Neural cell (in vitro differentiated cells): Measurements from ENCODE around the gene GALNT10. TPM values are rescaled to one million over a fixed set of nuclear protein-coding genes. Genes with fewer than 3 reads are reported as not detected.

ENCODE experiments used
- H2AFZ ChIP-seq: fragments of 200-600, 300-800 bp; sonication (generic), shearing (Covaris generic); 2 replicates; pipeline ENCODE4 v1.6.0; 2014; ENCODE audit warnings: low read depth, mild to moderate bottlenecking, antibody characterized with exemption, low read length, moderate library complexity
- H3F3A ChIP-seq: fragments of 200-600 bp; shearing (Covaris generic); 2 replicates; pipeline ENCODE4 v1.6.1; 2016; ENCODE audit warnings: mild to moderate bottlenecking, moderate library complexity, mixed read lengths, antibody characterized with exemption, low read length; ENCODE audit not compliant: insufficient read depth, poor library complexity, severe bottlenecking
- H3K27ac ChIP-seq: fragments of 200-600, 300-800 bp; sonication (generic), shearing (Covaris generic); 2 replicates; pipeline ENCODE4 v1.5.1; 2014; ENCODE audit warnings: mild to moderate bottlenecking, low read length, moderate library complexity
- H3K27me3 ChIP-seq: fragments of 300-800, 200-600 bp; sonication (generic), shearing (Covaris generic); 2 replicates; pipeline ENCODE4 v1.6.0; 2014; ENCODE audit warnings: mild to moderate bottlenecking, low read depth, low read length, moderate library complexity; ENCODE audit not compliant: insufficient read depth
- H3K36me3 ChIP-seq: fragments of 300-800, 200-600 bp; sonication (generic), shearing (Covaris generic); 2 replicates; pipeline ENCODE4 v1.5.1; 2014; ENCODE audit warnings: mild to moderate bottlenecking, antibody characterized with exemption, low read length, moderate library complexity; ENCODE audit not compliant: insufficient read depth
- H3K4me2 ChIP-seq: fragments of 300-800, 200-600 bp; sonication (generic), shearing (Covaris generic); 2 replicates; pipeline ENCODE4 v1.6.0; 2014; ENCODE audit warnings: mild to moderate bottlenecking, low read length
- H3K4me3 ChIP-seq: fragments of 300-800, 200-600 bp; sonication (generic), shearing (Covaris generic); 2 replicates; pipeline ENCODE4 v1.5.1; 2014; ENCODE audit warnings: mild to moderate bottlenecking, low read length, moderate library complexity
- H3K79me2 ChIP-seq: fragments of 200-600 bp; shearing (Covaris generic); replicated peaks from 2 replicates; pipeline ENCODE4 v1.6.0; 2014; ENCODE audit warnings: mild to moderate bottlenecking, low read length, moderate library complexity; ENCODE audit not compliant: insufficient read depth
- H3K9ac ChIP-seq: fragments of 300-800, 200-600 bp; sonication (generic), shearing (Covaris generic); 2 replicates; pipeline ENCODE4 v1.6.1; 2016; ENCODE audit warnings: mild to moderate bottlenecking, low read length, mixed read lengths
- H3K9me2 ChIP-seq: fragments of 200-600 bp; shearing (Covaris generic); 2 replicates; pipeline ENCODE4 v1.6.1; 2016; ENCODE audit warnings: mild to moderate bottlenecking, low read length, mixed read lengths; ENCODE audit not compliant: insufficient read depth
- H3K9me3 ChIP-seq: fragments of 200-600, 300-800 bp; sonication (generic), shearing (Covaris generic); 2 replicates; pipeline ENCODE4 v1.6.1; 2016; ENCODE audit warnings: mild to moderate bottlenecking, mixed run types, low read length, moderate library complexity, mixed read lengths
- H4K20me1 ChIP-seq: fragments of 200-600 bp; shearing (Covaris generic); 2 replicates; pipeline ENCODE4 v1.6.1; 2016; ENCODE audit warnings: mild to moderate bottlenecking, mixed run types; ENCODE audit not compliant: insufficient read depth
- CTCF ChIP-seq: fragments of 450-650 bp; IDR thresholded peaks from 2 replicates; pipeline ENCODE4 v1.5.1; 2014; ENCODE audit warnings: antibody characterized with exemption, mild to moderate bottlenecking, moderate library complexity; ENCODE audit not compliant: poor library complexity, severe bottlenecking
- EP300 ChIP-seq: fragments of 450-650 bp; conservative IDR thresholded peaks from 2 replicates; pipeline ENCODE4 v1.6.1; 2014; ENCODE audit warnings: antibody characterized with exemption, mild to moderate bottlenecking, moderate library complexity; ENCODE audit not compliant: poor library complexity, severe bottlenecking
- EZH2 ChIP-seq: fragments of 200-600, 300-800 bp; shearing (Covaris generic), sonication (generic); IDR thresholded peaks from 2 replicates; pipeline ENCODE4 v1.6.1; 2014; ENCODE audit warnings: antibody characterized with exemption, low read length, borderline replicate concordance, mild to moderate bottlenecking; ENCODE audit not compliant: insufficient read depth, poor library complexity, severe bottlenecking
- MXI1 ChIP-seq: fragments of 450-650 bp; conservative IDR thresholded peaks from 2 replicates; pipeline ENCODE4 v1.6.1; 2014; ENCODE audit warnings: antibody characterized with exemption, mild to moderate bottlenecking; ENCODE audit not compliant: poor library complexity, severe bottlenecking
- POLR2AphosphoS5 ChIP-seq: IDR thresholded peaks from 2 replicates; pipeline ENCODE4 v1.6.1; 2012
- RAD21 ChIP-seq: fragments of 450-650 bp; conservative IDR thresholded peaks from 2 replicates; pipeline ENCODE4 v1.6.1; 2014; ENCODE audit warnings: antibody characterized with exemption, mild to moderate bottlenecking, moderate library complexity
- SMC3 ChIP-seq: fragments of 450-650 bp; conservative IDR thresholded peaks from 2 replicates; pipeline ENCODE4 v1.6.1; 2014; ENCODE audit warnings: antibody characterized with exemption, mild to moderate bottlenecking, moderate library complexity; ENCODE audit not compliant: poor library complexity
- TAF1 ChIP-seq: IDR thresholded peaks from 2 replicates; pipeline ENCODE4 v1.6.1; 2012; ENCODE audit warnings: low read depth
- polyA plus RNA-seq: library from polyadenylated mRNA; depleted of rRNA; stranded (reverse); fragments of >200 nt; gene quantifications from 2 replicates; pipeline ENCODE4 v1.2.3, GENCODE V29; 2014
- TF ChIP-seq, protein P1 (sequence below): IDR thresholded peaks from 2 replicates; pipeline ENCODE4 v1.6.1; 2012; ENCODE audit warnings: borderline replicate concordance

The GALNT10 gene
- polyA plus RNA-seq, 1 donor from 2014 or later = 3.1 TPM

DNA sequence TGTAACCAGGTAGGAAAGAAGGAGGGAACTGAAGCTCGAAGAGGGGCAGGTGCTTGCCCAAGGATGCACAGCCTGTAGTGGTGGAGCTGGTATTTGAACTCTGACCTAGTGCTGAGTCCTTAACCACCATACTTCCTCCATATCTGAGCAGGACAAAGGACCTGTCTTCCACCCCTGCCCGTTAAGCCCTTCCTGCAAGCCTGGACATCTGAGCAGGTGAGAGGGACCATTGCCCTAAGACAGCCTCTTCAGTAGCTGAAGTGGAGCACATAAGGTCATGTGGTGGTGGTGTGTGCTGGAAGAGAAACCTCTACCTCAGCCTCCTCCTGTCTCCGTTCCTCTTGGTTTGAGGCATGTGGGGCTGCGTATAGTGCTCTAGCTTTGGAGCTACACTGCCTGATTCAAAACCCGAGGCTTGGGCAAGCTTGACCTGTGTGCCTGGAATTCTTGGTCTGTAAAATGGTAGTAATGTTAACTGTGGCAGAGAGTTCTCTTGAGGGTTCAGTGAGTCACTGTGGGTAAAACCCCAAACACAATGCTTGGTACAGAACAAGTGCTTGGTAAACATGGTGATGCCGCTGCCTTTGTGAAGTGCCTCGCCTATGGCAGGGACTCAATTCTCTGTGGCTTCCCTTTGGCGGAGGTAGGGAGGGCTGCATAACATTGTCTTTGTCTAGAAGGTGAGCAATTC, 7.4 kb downstream of the GALNT10 start:
- H3K4me3 ChIP-seq = no peak overlapping the region
- H4K20me1 ChIP-seq = no peaks in the 10 kb centered on the region
- H3K9ac ChIP-seq = no peak overlapping the region
- no peak overlapping the region for H3K4me2 ChIP-seq
- no peak overlapping the region for H3K27ac ChIP-seq
- no peaks in the 10 kb centered on the region for H3K27me3 ChIP-seq
- H3F3A ChIP-seq = no peaks in the 10 kb centered on the region
- H3K9me3 ChIP-seq = no peaks in the 10 kb centered on the region
- no peaks in the 10 kb centered on the region for H3K36me3 ChIP-seq
- H3K79me2 ChIP-seq = no peaks in the 10 kb centered on the region
- no peak overlapping the region for H2AFZ ChIP-seq
- no peaks in the 10 kb centered on the region for H3K9me2 ChIP-seq
- no peak for TF ChIP-seq TAF1
- TF ChIP-seq, protein P1, sequence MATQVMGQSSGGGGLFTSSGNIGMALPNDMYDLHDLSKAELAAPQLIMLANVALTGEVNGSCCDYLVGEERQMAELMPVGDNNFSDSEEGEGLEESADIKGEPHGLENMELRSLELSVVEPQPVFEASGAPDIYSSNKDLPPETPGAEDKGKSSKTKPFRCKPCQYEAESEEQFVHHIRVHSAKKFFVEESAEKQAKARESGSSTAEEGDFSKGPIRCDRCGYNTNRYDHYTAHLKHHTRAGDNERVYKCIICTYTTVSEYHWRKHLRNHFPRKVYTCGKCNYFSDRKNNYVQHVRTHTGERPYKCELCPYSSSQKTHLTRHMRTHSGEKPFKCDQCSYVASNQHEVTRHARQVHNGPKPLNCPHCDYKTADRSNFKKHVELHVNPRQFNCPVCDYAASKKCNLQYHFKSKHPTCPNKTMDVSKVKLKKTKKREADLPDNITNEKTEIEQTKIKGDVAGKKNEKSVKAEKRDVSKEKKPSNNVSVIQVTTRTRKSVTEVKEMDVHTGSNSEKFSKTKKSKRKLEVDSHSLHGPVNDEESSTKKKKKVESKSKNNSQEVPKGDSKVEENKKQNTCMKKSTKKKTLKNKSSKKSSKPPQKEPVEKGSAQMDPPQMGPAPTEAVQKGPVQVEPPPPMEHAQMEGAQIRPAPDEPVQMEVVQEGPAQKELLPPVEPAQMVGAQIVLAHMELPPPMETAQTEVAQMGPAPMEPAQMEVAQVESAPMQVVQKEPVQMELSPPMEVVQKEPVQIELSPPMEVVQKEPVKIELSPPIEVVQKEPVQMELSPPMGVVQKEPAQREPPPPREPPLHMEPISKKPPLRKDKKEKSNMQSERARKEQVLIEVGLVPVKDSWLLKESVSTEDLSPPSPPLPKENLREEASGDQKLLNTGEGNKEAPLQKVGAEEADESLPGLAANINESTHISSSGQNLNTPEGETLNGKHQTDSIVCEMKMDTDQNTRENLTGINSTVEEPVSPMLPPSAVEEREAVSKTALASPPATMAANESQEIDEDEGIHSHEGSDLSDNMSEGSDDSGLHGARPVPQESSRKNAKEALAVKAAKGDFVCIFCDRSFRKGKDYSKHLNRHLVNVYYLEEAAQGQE = no peak
- no peak for TF ChIP-seq RAD21
- TF ChIP-seq EZH2 = no peak
- no peak for TF ChIP-seq EP300
- TF ChIP-seq SMC3 = no peak
- TF ChIP-seq CTCF = no peak
- TF ChIP-seq POLR2AphosphoS5 = no peak
- TF ChIP-seq MXI1 = no peak

GRCh38 chr5:154198611-154199230, 8.2 kb downstream of the GALNT10 start:
- no peak for TF ChIP-seq POLR2AphosphoS5
- no peak for TF ChIP-seq MXI1
- TF ChIP-seq, protein P1 = no peak
- TF ChIP-seq RAD21 = no peak
- TF ChIP-seq SMC3 = no peak
- TF ChIP-seq CTCF = no peak
- TF ChIP-seq TAF1 = no peak
- TF ChIP-seq EZH2 = no peak
- TF ChIP-seq EP300 = no peak
- Histone ChIP-seq H4K20me1 (no peaks in the 10 kb centered on the region), H3K4me2 (no peak overlapping the region), H3K9me3 (no peaks in the 10 kb centered on the region), H3K27me3 (no peaks in the 10 kb centered on the region), H2AFZ (no peak overlapping the region), H3K27ac (no peak overlapping the region), H3K79me2 (no peaks in the 10 kb centered on the region), H3K36me3 (no peaks in the 10 kb centered on the region), H3K4me3 (no peak overlapping the region), H3F3A (no peaks in the 10 kb centered on the region), H3K9ac (no peak overlapping the region), H3K9me2 (no peaks in the 10 kb centered on the region)
